ENCODE data around the gene KYNU.

Gene KYNU

DNA sequence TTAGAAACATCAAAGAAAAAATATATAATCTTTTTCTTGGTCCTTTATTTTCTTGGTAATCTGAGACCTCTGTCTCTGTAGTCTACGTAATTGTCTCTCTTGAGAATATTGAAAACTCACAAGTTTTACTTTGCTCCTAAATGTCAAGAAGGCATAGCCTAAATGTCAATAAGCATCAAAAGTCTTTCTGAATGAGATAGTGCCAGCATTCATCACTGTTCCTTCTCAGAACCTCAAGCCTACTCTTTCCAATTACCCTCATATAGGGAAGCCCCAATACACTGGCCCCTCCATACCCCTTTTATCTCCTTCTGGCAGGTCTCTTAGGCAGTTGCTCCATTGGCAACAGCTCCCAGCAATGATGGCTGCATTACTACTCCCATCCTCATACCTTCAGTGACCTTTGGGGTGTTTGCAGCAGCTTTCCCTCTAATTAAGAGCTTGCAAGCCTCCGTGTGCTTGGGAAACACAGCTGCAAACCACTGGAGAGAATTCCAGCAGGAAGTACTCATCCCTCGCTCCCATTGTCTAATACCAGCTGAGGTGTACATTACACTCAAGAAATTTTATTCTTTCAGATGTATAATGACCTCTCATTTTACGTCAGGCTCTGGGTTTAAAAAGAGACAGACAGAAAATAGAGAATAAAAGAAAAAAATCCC is 95.8 kb downstream of the KYNU start:
- DNase-seq, result no peak

DNA sequence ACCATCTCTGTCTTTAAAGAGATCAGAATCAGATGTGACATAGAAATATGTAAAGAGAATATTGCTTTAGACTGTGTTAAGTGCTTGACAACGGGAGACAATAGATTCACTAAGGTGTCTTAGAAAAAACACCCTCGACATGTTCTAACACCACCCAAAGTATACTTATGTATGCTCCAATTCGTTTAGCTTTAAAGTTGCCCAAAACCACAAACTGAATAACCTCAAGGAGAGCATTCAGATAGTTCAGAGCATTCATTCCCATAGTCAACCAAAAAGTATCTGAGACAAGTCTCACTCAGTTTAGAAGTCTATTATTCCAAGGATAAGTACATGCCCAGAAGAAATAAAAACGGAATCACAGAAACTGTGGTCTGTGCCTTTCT is 96.4 kb downstream of the KYNU start:
- no peak for DNase-seq

DNA sequence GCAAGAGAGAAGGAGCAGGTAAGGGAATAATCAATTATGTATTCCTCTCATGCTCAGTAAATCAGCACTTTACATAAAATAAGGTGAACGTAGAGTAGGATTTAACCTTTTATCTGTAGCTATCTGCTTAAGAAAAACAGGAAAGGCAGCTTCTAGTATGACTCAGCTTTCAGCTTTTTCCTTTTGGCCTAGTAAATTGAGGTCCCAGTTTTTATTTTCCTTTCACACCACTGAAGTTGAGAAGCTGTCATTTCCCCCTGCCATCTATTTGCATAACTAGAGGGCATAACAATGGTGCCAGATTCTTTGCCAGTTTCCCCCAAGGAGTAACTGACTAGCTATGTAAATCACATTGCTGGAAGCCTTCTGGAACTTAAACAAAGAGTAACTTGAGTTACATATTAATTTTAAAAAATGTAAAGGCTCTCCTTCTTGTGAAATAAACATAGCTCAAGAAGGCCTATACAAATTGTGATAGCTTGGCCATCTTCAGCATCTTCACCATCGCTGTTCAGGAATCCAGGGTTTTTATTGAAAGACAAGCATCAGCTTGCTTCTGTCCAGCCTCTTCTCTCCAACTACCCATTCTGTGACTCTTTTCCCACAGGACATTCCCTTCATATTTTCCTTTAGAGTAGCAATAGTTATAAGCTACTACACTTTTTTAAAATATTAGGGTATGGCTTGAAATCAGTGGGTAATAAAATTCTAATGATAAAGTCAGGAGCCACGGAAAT is 97.0 kb downstream of the KYNU start:
- no peak for DNase-seq

DNA sequence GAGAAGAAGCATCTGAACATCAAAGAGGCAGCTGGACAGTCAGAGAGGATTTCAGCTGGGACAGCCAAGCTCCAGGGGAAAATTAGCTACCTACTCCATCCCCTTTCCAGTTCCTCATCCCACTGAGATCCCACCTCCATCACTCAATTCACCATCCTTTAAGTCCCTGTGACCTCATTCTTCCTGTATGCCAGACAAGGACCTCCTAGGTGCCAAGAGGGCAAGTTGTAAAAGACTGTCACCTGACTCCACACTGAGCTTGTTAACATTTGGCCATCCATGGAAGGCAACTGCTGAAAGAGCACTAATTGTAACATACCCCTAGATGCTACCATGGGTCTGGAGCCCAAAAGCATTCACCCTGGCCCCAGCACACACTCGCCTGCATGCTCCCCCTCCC is 97.8 kb downstream of the KYNU start:
- DNase-seq, result no peak

DNA sequence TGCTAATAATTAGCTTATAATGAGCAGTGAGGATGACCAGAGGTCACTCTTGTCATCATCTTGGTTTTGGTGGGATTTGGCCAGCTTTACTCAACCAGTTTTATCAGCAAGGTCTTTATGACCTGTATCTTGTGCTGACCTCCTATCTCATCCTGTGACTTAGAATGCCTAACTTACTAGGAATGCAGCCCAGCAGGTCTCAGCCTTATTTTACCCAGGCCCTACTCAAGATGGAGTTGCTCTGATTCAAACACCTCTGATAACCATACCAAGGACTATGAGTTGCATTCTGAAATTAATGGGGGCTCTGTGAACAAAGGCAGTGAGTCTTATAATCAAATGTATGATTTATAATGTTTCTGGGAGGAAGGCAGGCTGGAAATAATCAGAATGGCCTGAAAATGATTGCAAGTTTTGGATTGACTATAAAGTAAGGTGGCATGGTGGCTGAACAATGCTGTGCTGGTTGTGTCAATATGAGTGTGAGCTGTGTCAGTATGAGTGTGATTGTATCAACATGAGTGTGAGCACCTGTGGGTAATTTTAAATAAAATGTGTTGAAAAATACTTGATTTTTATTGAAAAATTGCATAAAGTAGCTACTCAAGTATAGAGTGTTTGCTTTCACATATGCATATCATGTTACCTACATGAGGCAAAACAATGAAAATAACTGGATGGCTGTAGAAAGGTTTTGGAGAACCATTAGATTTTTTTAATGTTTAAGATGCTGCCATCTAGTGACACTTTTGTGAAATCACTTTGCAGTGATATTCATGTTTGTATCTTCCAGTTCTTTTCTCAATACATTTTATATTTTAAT is 103.0 kb downstream of the KYNU start:
- no peak for DNase-seq

DNA sequence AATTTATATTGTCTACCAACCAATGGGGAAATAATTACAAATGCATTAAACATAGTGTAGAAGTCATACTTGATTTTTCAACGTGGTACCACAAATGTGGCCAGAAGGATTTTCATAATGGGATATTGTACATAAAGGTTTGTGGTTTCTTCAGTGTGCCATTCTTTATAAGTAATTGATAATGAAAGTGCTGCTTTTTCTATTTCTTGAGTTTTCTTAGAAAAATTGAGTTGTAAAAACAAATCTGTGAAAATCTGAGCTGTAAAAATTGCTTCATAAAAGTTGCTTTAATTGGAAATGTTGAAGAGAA is 103.6 kb downstream of the KYNU start:
- no peak for DNase-seq

DNA sequence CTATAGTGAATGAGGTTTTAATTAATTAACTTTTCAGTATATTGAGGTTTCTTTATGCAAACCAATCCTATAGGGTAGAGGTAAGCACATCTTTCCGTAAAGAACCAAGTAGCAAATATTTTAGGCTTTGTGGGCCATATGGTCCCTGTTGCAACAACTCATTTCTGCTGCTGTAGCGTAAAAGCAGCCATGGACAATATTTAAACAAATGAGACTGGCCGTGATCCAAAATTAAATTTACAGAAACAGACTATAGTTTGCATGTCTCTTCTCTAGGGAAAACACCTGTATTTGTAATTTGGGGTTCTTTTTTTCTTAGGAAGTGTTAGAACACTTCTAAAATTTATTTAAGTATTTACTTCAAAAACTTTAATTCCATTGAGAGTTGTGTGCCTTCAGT is 104.3 kb downstream of the KYNU start:
- no peak for DNase-seq

DNA sequence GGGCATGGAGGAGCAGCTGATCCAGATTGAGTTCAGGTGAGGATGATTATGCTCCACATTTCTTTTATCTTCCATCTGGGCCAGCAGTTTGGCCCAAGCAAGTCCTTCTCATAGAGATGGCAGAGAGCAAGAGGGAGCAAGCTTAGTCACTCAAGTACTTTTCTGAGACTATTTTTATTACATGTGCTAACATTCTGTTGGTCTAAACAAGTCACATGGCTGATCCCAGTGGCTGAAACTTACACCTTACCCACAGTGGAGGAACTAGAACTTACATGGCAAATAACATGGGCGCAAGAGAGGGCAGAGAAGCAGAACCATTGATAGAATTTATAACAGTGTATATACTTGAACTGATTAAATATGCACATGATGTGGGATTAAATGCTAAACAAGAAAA is 105.7 kb downstream of the KYNU start:
- no peak for DNase-seq

DNA sequence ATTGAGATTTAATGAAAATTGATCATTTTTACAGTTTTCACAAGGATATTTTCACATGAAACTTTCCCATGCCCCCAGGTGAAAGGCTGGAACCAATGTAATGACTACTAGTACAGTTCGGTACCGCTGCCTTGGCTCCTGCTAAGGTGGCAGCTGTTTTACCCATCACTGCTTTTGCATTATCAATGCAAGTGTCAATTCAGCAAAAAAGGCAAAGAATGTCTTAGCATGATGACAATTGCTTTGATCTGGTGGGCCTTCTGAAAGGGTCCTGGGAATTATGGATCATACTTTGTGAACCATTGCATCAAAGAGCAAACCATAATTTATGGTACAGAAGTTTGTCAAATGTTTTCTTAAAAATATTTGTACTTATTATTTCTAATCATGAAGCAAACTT is 107.2 kb downstream of the KYNU start:
- no peak for DNase-seq

DNA sequence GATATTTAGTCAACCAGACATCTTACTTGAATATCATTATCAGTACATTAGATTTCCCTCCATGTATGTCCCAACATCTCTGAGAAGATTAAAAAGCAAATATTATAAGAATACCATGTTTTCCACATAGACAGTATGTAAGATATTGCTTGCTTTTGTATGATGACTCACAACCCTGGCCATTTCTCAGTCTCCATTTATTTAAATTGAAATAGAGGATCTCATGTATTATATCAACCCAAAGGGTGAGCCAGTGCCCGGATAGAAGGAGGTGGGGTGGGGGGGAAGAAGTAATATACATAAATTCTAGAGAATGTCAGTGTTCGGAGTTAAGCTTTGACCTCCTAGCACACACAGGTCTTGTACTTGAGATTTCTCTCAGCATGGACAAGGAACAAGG is 109.6 kb downstream of the KYNU start:
- DNase-seq, result no peak

DNA sequence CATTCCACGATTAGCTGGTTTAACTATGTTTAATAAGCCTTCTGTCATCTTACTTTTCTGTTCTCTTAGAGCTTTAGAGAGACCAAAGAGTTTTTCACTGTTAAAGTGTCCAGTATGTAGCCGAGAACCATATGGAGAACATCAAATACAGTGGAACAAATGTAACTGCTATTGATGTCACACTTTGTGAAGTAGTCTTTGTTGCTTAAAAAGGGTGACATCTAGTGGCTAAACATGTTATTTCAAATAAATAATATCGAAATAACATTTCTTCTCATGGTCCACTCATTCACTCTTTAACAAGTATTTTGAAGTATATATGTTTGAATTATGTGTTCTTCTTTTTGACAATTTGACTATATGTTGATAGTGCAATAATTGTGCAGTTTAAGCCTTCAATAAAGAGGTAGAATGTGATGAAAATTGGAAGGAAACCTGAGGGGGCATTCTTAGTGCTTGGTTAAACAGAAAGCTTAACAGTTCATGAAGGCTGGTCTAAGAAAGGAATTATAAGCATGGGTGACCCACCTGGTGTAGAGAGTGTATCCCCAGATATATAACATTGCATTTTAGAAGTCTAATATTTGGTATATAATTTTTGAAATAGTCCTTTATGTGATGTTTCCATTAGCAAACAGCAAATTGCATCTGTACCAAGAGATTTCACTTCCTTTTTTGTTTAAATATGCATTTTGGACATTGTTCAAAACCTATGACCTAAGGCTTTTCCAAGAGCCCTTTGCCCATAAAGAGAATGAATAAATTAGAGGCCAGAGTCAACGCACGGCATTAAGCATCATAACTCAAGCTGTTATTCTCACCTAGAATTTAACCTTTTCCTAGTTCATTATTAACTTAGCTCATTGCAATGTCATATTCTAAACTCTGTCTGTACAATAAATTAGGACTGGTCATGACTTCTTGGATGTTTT is 112.1 kb downstream of the KYNU start:
- DNase-seq, result no peak

DNA sequence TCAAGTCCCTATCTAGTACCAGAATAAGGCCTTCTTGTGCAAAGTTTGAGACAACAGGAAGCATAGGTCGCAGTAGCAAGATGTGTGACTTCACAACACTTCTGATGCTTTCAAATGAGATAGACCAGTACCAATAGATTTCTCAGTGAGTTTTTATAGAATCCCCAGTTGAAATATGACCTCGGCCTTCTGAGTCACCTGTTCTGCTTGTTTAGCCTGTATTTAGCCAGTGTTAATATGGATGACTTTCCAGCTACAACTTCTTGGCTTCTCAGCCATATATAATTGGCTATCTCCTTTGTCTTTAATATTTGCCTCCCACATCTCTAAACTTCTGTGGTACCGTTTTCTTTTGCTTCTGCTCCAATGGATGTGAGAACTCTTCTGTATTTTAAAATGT is 113.8 kb downstream of the KYNU start:
- no peak for DNase-seq

DNA sequence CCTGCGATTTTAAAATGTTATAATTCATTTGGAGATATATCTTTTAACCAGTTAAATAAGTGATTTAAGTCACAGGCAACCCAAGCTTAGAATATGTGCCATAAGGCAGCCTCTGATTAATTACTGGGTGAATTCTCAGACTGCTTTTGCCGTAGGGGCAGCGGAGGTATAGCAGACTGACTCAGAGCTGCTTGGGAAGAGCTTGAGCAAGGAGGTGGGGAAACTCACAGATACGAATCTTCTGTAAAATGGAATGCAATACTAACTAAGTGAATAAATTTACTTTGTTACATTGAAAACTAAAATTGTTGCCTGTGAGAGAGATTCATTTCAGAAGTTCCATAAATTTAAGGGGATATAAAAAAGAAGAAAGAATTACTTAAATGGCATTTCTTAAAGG is 115.4 kb downstream of the KYNU start:
- DNase-seq, result no peak

DNA sequence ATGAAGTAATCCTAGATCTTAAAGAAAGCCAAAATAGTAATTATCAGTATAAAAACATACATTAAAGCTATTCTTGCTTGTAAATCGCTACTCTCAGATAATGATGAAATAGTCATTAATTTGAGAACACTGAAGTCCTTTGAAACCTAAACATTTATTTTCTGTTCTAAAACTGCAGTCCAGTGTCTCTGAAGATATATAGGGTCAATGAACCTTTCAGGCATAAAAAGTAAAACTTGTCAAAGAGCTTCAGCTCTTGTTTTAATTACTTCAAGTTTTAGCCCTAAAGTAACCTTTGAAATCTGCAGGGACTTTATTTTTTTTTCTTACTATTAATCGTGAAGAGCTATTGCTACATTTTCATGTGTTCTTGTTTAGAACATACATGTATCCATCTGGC is 116.3 kb downstream of the KYNU start:
- no peak for DNase-seq

DNA sequence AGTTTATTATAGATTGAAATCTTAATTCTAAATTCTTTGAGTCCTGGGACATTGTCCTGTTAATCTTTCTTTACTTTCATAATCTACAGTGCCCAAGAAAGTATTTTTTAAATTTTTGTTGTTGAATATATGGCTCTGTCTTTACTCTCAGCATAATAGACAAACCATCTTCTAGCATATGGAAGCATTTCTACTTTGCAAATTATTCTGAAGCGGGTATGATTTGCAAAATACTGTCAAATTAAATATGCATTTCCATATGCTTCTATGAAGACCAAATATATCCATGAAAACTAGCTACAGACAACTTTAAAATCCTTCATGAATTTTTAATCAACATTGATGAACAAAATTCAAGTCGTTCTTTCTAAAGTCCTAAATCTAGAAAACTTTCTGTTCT is 117.2 kb downstream of the KYNU start:
- no peak for DNase-seq

DNA sequence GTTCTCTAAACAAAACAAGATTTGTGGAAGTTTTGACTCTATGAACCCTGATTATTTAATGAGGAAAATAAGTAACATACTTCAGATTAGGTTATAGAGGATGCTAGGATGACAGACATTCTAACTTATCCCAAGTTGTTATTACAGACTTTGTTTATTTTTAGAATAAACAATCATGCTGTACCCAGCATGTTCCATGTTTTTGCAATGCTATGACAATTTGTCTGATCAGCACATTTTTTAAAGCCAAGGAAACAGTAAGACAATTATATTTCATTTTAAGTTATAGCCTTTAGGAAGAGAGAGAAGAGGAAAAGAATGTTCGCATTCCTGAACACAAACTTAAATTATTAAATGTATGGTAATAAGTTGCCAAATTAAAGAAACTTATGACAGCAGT is 119.8 kb downstream of the KYNU start:
- DNase-seq, result no peak

DNA sequence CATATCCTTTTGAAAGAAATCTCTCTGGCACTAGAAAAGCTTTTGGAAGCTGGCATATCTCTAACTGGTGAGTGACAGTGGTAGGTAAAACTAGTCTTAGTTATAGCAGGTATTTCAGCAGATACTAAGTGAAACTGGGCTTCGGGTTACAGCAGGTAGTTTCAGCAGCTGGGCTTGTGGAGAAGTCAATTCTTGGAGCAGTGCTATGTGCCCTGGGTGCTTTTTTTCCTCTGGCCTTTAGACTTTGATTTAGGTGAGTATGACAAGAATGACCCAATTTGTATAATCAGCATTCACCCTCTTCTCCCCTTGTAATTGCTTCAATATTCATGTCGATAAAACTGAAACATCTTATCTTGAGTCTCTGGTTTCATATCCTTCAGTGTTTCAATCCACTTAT is 123.1 kb downstream of the KYNU start:
- no peak for DNase-seq

DNA sequence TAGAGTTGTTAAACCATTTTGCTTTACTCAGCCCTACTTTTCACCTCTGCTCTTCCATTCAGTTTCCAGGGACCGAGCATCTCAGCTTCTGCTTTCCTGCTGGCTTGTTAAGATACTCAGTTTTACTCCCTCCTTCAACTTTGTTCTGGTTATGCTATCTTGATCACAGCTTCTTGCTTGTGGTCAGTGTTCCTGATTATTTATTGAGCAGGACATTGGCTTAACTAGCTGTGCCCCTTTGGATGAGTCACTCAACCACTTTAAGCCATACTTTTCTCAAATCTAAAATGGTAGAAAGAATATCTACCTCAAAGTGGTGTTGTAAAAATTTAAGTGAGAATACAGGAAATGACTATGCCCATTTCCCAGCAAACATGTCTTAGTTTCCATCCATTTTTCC is 124.0 kb downstream of the KYNU start:
- no peak for DNase-seq

DNA sequence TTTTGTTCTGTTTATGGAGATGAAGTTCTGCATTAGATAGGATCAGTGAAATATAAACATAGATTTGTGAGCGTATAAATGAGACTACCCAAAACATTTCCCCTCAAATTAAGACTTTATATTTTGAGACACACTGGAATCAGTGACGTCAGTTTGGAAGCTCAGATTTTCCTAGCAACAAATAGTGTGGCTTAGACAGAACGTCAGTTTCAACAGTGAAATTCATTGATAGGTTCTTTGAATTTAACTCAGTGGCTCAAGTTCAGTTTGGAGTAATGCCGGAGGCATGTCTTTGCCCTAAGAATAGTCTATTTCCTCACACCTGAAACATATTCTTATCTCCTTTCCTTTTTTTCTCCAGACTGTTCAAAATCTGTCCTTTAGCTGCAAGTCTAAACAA is 138.2 kb downstream of the KYNU start:
- no peak for DNase-seq

DNA sequence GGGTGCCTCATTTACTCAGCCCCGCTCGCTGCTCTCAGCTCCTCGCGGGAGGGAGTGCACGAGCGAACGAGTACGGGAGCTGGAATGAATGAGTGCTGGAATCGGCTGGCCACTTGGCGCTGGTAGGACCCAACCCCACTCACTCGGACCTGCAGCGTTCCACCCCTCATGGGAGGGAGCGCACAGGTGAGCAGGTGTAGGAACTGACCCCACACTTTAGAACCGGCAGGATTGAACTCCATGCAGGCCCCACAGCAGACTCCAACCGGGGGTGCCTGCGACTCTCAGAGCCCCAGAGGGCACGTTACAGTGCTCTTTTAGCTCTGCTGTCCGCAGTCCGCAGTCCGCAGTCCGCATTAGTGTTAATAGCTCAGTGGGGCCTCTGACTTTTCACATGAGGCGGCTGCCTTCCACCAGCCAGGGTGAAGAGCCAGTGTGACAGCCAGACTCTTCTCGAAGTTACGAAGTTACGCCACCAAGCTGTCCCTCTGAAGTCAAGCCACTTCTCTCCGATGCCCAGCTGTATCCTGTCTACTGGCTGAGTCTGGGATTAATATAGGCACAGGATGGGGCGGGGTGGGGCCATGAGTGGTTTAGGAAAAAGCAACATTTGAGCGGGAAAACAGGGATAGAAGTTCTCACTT is 149.1 kb downstream of the KYNU start:
- DNase-seq, result no peak

DNA sequence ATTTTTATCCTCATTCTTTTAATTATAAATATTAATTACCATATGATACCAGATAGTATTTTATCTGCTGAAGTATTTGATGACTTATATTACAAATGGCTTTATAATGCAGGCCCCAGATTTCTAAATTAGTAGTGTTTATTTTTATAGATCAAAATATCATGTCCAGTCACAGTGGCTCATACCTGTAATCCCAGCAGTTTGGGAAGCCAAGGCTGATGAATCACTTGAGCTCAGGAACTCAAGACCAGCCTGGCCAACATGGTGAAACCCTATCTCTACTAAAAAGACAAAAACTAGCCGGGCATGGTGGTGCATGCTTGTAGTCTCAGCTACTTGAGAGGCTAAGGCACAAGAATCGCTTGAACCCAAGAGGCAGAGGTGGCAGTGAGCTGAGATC is 151.7 kb downstream of the KYNU start:
- no peak for DNase-seq

DNA sequence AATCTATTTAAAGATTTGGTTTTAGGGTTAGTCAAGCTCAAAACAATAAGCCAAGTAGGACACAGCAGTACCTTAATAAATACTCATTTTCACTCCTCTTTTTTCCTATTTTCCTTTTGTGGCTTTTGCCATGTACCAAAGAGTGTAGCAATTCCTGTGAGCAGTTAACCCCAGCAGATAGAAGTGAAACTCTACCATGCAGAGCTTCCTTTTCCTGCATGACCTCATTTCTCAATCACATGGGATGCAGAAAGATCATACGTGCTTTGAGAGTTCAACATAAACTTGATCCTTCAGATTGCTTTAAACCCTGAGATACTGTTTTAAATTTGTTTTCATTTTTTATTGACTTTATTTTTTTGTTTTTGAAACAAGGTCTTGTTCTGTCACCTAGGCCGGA is 152.7 kb downstream of the KYNU start:
- DNase-seq, result no peak
